Liver (tissue), 9 donors: ENCODE measurements around the gene TMPRSS13. TPM values are rescaled to one million over a fixed set of nuclear protein-coding genes. Genes with fewer than 3 reads are reported as not detected.

Source experiments
- DNase-seq: peaks from one replicate; pipeline ENCODE4 v3.0.0-alpha.2; 2017; ENCODE audit warnings: low spot score
- H3K27ac ChIP-seq, 2 donors: one replicate each; pipeline ENCODE4 v1.7.0; 2013; ENCODE audit warnings: inconsistent platforms in 2 of 2, low read length in 2 of 2, control low read depth in 1 of 2, low read depth in 1 of 2, mild to moderate bottlenecking in 1 of 2
- H3K27me3 ChIP-seq, 4 donors: one replicate each; pipeline versions ENCODE4 v1.6.1 to v1.7.0; 2013; ENCODE audit warnings: low read length in 3 of 4, inconsistent platforms in 1 of 4, mild to moderate bottlenecking in 1 of 4, moderate library complexity in 1 of 4; ENCODE audit not compliant: control insufficient read depth in 4 of 4, insufficient read depth in 4 of 4
- H3K36me3 ChIP-seq, 4 donors: one replicate each; pipeline versions ENCODE4 v1.6.1 to v1.7.0; 2013; ENCODE audit warnings: low read length in 3 of 4, mild to moderate bottlenecking in 3 of 4, low read depth in 1 of 4, moderate library complexity in 1 of 4; ENCODE audit not compliant: control insufficient read depth in 4 of 4, insufficient read depth in 3 of 4
- H3K4me1 ChIP-seq, 4 donors: one replicate each; pipeline versions ENCODE4 v1.6.1 to v1.7.0; 2013; ENCODE audit warnings: low read length in 3 of 4, mild to moderate bottlenecking in 3 of 4, moderate library complexity in 1 of 4; ENCODE audit not compliant: control insufficient read depth in 4 of 4, insufficient read depth in 4 of 4
- H3K4me3 ChIP-seq, 3 donors: one replicate each; pipeline versions ENCODE4 v1.6.1 to v1.7.0; 2013; ENCODE audit warnings: low read length in 3 of 3, control low read depth in 1 of 3, low read depth in 1 of 3, mild to moderate bottlenecking in 1 of 3
- H3K9ac ChIP-seq, 2 donors: one replicate each; pipeline ENCODE4 v1.7.0; 2013; ENCODE audit warnings: low read length in 2 of 2, mild to moderate bottlenecking in 2 of 2, moderate library complexity in 2 of 2, control low read depth in 1 of 2, low read depth in 1 of 2
- H3K9me3 ChIP-seq, 4 donors: one replicate each; pipeline versions ENCODE4 v1.6.1 to v1.7.0; 2013; ENCODE audit warnings: low read length in 3 of 4; ENCODE audit not compliant: control insufficient read depth in 4 of 4
- ATF3 ChIP-seq: IDR thresholded peaks from 2 replicates; pipeline ENCODE4 v1.6.1; 2016; ENCODE audit warnings: antibody characterized with exemption
- CTCF ChIP-seq: fragments of 150-350 bp; IDR thresholded peaks from 2 replicates; pipeline ENCODE4 v1.5.1; 2017; ENCODE audit warnings: improper control_type of control experiment, low read depth, low read length; ENCODE audit not compliant: missing input control
- EGR1 ChIP-seq, 2 donors: IDR thresholded peaks; 2 replicates each; pipeline ENCODE4 v1.6.1; 2016 to 2018; ENCODE audit warnings: antibody characterized with exemption in 2 of 2, low read depth in 2 of 2
- FOXA1 ChIP-seq: IDR thresholded peaks from 2 replicates; pipeline ENCODE4 v1.6.1; 2016; ENCODE audit warnings: antibody characterized with exemption
- FOXA2 ChIP-seq: IDR thresholded peaks from 2 replicates; pipeline ENCODE4 v1.6.1; 2016; ENCODE audit warnings: antibody characterized with exemption
- GABPA ChIP-seq, 2 donors: IDR thresholded peaks in 1 of 2; conservative IDR thresholded peaks in 1 of 2; 2 replicates each; pipeline ENCODE4 v1.6.1; 2016; ENCODE audit warnings: antibody characterized with exemption in 2 of 2, mild to moderate bottlenecking in 1 of 2, moderate library complexity in 1 of 2
- HNF4A ChIP-seq, 2 donors: conservative IDR thresholded peaks; 2 replicates each; pipeline ENCODE4 v1.6.1; 2016; ENCODE audit warnings: antibody characterized with exemption in 2 of 2, mild to moderate bottlenecking in 2 of 2
- HNF4G ChIP-seq: IDR thresholded peaks from 2 replicates; pipeline ENCODE4 v1.6.1; 2016; ENCODE audit warnings: antibody characterized with exemption
- JUND ChIP-seq, 2 donors: IDR thresholded peaks; 2 replicates each; pipeline ENCODE4 v1.6.1; 2016; ENCODE audit warnings: antibody characterized with exemption in 2 of 2
- NR2F2 ChIP-seq: IDR thresholded peaks from 2 replicates; pipeline ENCODE4 v1.6.1; 2016; ENCODE audit warnings: antibody characterized with exemption
- RAD21 ChIP-seq, 2 donors: IDR thresholded peaks; 2 replicates each; pipeline ENCODE4 v1.6.1; 2016; ENCODE audit warnings: antibody characterized with exemption in 2 of 2, mild to moderate bottlenecking in 2 of 2
- REST ChIP-seq: IDR thresholded peaks from 2 replicates; pipeline ENCODE4 v1.6.1; 2016; ENCODE audit warnings: antibody characterized with exemption, mild to moderate bottlenecking
- RXRA ChIP-seq, 2 donors: IDR thresholded peaks; 2 replicates each; pipeline ENCODE4 v1.6.1; 2017 to 2018; ENCODE audit warnings: antibody characterized with exemption in 2 of 2, mild to moderate bottlenecking in 1 of 2
- SP1 ChIP-seq: IDR thresholded peaks from 2 replicates; pipeline ENCODE4 v1.6.1; 2018; ENCODE audit warnings: antibody characterized with exemption, mild to moderate bottlenecking
- TAF1 ChIP-seq: conservative IDR thresholded peaks from 2 replicates; pipeline ENCODE4 v1.6.1; 2016; ENCODE audit warnings: antibody characterized with exemption, mild to moderate bottlenecking
- YY1 ChIP-seq: IDR thresholded peaks from 2 replicates; pipeline ENCODE4 v1.6.1; 2016; ENCODE audit warnings: antibody characterized with exemption, mild to moderate bottlenecking
- WGBS: extraction: QIAGEN DNeasy Blood & Tissue Kit; methylation state at CpG from one replicate; pipeline ENCODE4 v1.1.7; 2013; 5-methylcytosine and 5-hydroxymethylcytosine counted together
- polyA plus RNA-seq, 2 donors: library from polyadenylated mRNA; stranded (reverse) in 1 of 2; unstranded in 1 of 2; fragments of 200-250 nt in 1 of 2; fragments of >200 nt in 1 of 2; fragmentation: Nextera tagmentation in 1 of 2; extraction: Ambion mirVana in 1 of 2; gene quantifications; one replicate each; pipeline versions ENCODE4 v1.2.1 to v1.2.3, GENCODE V29; 2013 to 2015
- total RNA-seq, 2 donors: library from RNA; depleted of rRNA; stranded (reverse); fragments of >200 nt; gene quantifications; one replicate each; pipeline ENCODE4 v1.2.3, GENCODE V29; 2014
- TF ChIP-seq, protein P1 (sequence below): IDR thresholded peaks from 2 replicates; pipeline ENCODE4 v1.6.1; 2016; ENCODE audit warnings: antibody characterized with exemption
- TF ChIP-seq, protein P2 (sequence below): IDR thresholded peaks from 2 replicates; pipeline ENCODE4 v1.6.1; 2016; ENCODE audit warnings: antibody characterized with exemption
- donor health status: healthy.
- donor health status: healthy.
- donor health status: healthy.
- donor health status: healthy.
- donor health status: healthy.

The TMPRSS13 gene
- total and polyA plus RNA-seq, 4 donors: 0.11 to 0.93 (median 0.24) TPM

DNA sequence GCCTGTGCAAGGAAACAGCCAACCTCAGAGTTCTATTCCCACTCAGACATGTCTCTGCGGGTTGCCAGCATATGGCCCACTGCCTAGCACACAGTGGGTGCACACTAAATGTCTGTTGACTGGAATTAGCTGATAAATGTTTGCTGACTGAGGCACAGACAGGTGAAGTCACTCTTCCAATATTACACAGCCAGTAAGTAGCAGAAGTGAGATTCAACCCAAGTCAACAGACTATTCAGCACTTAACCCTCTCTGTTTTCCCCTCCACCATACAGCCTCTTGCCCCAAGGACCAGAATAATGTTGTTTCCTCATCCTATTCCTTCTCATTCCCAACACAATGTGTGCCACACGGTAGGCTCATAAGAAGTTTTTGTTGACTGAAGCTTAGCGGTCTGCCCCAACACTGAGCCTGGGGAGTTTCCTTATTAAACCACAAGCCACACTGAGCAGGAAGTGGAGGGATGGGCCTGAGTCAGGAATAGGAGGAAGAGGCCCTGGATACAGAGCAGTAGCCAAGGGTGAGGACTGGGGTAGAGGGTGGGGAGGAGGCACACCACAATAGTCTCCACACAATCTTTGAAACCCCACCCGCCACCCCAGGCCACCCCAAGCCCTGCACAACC, 41.3 kb upstream of the TMPRSS13 start:
- Histone ChIP-seq H3K4me3 (no peak overlapping the region), H3K4me1 (peaks cover 0 to 3% (median 0%) of the 10 kb centered on the region in 4 donors), H3K9me3 (no peaks in the 10 kb centered on the region), H3K36me3 (no peaks in the 10 kb centered on the region), H3K9ac (no peak overlapping the region), H3K27ac (no peak overlapping the region), H3K27me3 (no peaks in the 10 kb centered on the region)
- WGBS: 72% methylated on average over 4 of the region's 4 CpGs
- DNase-seq: no peak
- TF ChIP-seq ATF3: no peak
- TF ChIP-seq, protein P1, sequence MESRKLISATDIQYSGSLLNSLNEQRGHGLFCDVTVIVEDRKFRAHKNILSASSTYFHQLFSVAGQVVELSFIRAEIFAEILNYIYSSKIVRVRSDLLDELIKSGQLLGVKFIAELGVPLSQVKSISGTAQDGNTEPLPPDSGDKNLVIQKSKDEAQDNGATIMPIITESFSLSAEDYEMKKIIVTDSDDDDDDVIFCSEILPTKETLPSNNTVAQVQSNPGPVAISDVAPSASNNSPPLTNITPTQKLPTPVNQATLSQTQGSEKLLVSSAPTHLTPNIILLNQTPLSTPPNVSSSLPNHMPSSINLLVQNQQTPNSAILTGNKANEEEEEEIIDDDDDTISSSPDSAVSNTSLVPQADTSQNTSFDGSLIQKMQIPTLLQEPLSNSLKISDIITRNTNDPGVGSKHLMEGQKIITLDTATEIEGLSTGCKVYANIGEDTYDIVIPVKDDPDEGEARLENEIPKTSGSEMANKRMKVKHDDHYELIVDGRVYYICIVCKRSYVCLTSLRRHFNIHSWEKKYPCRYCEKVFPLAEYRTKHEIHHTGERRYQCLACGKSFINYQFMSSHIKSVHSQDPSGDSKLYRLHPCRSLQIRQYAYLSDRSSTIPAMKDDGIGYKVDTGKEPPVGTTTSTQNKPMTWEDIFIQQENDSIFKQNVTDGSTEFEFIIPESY: no peak
- TF ChIP-seq RXRA (IDR thresholded peaks at IDR 0.05): no peak

- H3K27me3 ChIP-seq: no peaks in the 10 kb centered on the region
- no peak overlapping the region for H3K9ac ChIP-seq
- H3K9me3 ChIP-seq: no peaks in the 10 kb centered on the region
- 85% methylated on average over 5 of the region's 5 CpGs for WGBS
- no peak for DNase-seq
- H3K27ac ChIP-seq: no peak overlapping the region
- H3K36me3 ChIP-seq: no peaks in the 10 kb centered on the region
- no peak overlapping the region for H3K4me3 ChIP-seq
- no peak for TF ChIP-seq FOXA1
- TF ChIP-seq ATF3: no peak
- TF ChIP-seq, protein P1: no peak
- TF ChIP-seq NR2F2: no peak
- TF ChIP-seq REST: no peak
- TF ChIP-seq EGR1 (IDR thresholded peaks at IDR 0.05; ENCODE audit: low read depth in 2 of 2): no peak
- TF ChIP-seq, protein P2, sequence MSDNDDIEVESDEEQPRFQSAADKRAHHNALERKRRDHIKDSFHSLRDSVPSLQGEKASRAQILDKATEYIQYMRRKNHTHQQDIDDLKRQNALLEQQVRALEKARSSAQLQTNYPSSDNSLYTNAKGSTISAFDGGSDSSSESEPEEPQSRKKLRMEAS: no peak
- TF ChIP-seq YY1: no peak
- TF ChIP-seq JUND (IDR thresholded peaks at IDR 0.05): no peak
- TF ChIP-seq HNF4G: no peak
- no peak for TF ChIP-seq GABPA (IDR thresholded peaks at IDR 0.05 in 1 of 2, conservative IDR thresholded peaks at IDR 0.05 in 1 of 2)
- no peak for TF ChIP-seq TAF1
- no peak for TF ChIP-seq HNF4A (conservative IDR thresholded peaks at IDR 0.05)
- TF ChIP-seq SP1: no peak
- TF ChIP-seq CTCF: no peak
- TF ChIP-seq FOXA2: no peak
- TF ChIP-seq RXRA (IDR thresholded peaks at IDR 0.05): no peak
- no peak for TF ChIP-seq RAD21 (IDR thresholded peaks at IDR 0.05)
- peaks cover 0 to 3% (median 0%) of the 10 kb centered on the region in 4 donors for H3K4me1 ChIP-seq
These were observed 40.2 kb upstream of the TMPRSS13 start for GRCh38 chr11:117969160-117969991.
